GM13976 (cell line): ENCODE results near the gene NT5C3A.
"Not testable (repeated sequence)": the region's sequence is repeated elsewhere in the genome, so short reads cannot be mapped to it uniquely, and the experiment has no call there.

Source experiments
- DNase-seq: peaks from one replicate; pipeline ENCODE4 v3.0.0; 2012; ENCODE audit warnings: low spot score
- in situ Hi-C: fragments of 300-500 bp; cut with MboI; formaldehyde crosslinking; loops from one replicate; pipeline ENCODE4 v1.12.0; 2022; ENCODE audit warnings: low sequenced_read_pairs, mixed read lengths, inconsistent platforms; ENCODE audit not compliant: unreplicated experiment

The NT5C3A gene

DNA sequence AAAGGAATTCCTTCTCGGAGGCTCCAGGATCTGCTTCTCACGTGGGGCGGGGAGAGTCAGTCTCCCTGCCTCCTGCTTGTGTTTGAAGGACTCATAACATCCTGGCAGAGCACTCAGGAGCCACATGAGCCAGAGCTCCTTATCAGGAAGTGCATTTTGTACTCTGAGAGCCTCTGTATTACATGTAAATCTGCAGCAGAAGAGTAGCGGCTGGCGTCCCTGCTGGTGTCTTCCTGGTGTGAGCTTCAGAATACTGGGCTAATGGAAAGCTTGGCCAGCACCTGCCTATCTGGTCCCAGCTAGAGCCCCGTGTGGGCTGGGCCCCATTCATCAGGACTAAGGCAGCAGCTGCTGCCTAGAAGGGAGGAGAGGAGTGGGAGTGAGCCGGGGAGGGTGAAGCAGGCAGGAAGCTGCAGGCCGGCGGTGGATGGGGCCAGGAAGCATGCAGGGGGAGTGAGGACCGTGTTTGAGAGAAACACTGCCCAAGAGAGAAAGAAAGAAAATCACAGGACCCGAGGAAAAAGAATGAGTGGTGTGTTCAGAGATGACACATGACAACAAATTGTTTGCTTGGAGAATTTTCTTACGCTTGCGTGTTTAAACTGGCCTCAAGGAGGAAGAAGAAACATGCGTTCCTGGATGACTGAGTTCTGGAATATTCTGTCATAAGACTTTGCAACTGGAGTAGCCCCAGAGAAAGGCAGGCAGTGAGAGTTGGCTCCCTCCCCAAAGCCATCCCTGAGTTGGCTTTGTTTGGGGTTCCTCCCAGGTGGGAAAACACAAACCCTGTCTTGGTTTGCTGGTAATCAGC, 64.0 kb downstream of the NT5C3A start:
- DNase-seq, in situ Hi-C loops: not testable (repeated sequence)

DNA sequence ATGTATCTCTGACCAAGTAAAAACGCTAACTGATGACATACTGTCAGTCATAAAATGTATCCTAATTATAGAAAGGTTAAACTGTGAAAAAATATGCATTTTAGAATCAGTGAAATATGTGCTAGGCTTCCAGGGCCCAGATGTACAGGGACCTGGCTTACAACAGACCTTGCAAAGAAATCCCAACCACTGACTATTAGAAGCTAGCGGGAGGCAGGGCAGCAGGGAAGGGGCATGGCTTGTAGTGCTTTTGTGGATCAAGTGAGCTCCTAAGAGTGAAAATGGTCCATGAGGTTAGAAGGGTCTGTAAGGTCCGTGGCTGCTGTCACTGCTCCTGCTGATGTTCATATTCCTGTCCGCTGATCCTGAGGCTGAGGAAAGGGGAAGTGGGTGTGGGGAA, 64.6 kb downstream of the NT5C3A start:
- not testable (repeated sequence) for DNase-seq

GRCh38 chr7:32992750-32993149, 69.8 kb downstream of the NT5C3A start:
- DNase-seq, in situ Hi-C loops: not testable (repeated sequence)

More for the DNA sequence above, 64.6 kb downstream of the NT5C3A start:
- in situ Hi-C loops = not testable (repeated sequence)

DNA sequence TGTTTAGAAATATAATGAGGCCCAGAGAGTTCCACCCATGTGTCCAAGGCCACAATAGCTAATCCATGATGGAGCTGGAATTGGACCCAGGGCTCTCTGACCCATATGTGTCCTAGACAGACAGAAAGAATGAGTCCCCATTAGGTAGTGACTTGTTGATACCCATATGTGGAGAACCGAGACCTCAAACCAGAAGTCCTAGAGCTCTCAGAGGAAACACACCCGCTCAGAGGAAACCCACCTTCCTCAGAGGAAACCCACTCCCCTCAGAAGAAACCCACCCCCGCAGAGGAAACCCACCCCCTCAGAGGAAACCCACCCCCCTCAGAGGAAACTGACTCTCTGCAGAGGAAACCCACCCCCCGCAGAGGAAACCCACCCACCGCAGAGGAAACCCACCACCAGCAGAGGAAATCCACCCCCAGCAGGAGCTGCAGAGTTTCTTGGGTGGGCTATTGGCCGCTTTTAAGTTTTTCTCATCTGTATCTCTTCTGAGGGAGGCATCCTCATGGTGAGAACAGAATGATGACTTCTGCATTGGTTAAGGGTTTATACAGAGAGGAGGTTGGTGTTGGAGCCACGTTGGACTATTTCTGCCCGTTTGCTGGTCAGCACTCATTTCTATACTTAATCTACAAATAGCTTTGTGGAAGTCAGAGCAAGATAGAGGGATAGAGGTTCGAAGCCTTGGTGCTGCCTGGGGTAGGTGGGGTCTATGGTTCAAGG, 70.4 kb downstream of the NT5C3A start:
- DNase-seq, in situ Hi-C loops: not testable (repeated sequence)

- DNase-seq, in situ Hi-C loops: not testable (repeated sequence)
Measured at GRCh38 chr7:32991068-32991585, 71.4 kb downstream of the NT5C3A start.

DNA sequence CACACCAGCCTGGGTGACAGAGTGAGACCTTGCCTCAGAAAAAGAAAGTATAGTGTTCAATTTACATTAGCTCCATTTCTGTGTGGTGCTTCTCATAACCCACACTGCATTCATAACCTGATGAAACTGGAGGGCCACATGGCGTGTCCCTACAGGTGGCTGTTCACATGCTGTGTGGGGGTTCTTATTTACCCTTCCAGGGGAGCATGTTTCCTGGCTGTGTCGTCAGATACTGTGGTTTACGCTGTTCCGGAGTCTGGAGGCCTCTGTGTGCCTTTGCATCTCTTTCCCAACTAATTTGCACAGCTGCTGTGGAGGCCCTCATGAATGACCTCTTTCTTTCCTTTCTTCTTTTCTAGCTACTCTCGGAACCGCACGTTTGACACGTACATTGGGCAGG, 74.4 kb downstream of the NT5C3A start:
- DNase-seq, in situ Hi-C loops: not testable (repeated sequence)

- in situ Hi-C loops = not testable (repeated sequence)
Measured at GRCh38 chr7:32979902-32980301, 82.7 kb downstream of the NT5C3A start.

DNA sequence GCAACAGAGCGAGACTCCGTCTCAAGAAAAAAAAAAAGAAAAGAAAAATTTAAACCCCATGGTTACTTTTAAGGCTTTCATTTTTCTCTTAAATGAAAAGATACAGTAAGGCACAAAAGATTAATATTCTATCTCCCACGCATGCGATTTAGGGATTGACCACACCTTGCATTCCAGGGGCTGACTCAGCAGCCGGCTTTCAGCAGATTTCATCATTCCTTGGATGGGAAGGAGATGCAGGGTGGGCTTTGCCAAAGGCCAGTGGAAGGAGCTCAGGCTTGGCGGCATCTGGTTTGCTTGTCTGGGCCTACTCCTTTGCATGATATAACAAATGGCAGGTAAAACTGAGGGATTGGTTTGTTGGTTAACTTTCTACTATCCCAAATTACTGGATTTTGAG, 83.3 kb downstream of the NT5C3A start:
- DNase-seq, in situ Hi-C loops: not testable (repeated sequence)

More at GRCh38 chr7:32979902-32980301, 82.7 kb downstream of the NT5C3A start:
- not testable (repeated sequence) for DNase-seq

- DNase-seq = not testable (repeated sequence)
Measured at GRCh38 chr7:32977159-32977558, 85.4 kb downstream of the NT5C3A start.

DNA sequence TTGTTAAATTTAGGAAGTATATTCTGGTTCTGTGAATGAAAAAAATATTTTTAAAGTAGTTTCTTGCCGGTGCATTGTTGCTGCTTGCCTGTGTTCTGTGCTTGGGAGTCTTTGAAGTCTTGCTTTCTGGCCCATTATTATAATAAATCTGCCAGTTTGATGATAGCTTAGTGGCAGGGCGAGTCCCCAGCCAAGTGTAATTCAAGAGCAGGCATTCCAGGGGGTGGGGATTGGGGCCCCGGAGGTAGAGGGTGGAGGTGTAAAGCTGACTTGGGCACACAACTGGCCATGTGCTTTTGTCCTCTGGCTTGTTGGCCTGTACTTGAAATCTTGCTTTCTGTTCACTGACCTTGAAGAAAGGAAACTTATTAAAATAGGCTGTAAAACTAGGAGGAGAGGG, 90.6 kb downstream of the NT5C3A start:
- in situ Hi-C loops, DNase-seq: not testable (repeated sequence)

More at GRCh38 chr7:32977159-32977558, 85.4 kb downstream of the NT5C3A start:
- in situ Hi-C loops = not testable (repeated sequence)

- DNase-seq, in situ Hi-C loops: not testable (repeated sequence)
Measured at GRCh38 chr7:32967268-32967582, 95.4 kb downstream of the NT5C3A start.

DNA sequence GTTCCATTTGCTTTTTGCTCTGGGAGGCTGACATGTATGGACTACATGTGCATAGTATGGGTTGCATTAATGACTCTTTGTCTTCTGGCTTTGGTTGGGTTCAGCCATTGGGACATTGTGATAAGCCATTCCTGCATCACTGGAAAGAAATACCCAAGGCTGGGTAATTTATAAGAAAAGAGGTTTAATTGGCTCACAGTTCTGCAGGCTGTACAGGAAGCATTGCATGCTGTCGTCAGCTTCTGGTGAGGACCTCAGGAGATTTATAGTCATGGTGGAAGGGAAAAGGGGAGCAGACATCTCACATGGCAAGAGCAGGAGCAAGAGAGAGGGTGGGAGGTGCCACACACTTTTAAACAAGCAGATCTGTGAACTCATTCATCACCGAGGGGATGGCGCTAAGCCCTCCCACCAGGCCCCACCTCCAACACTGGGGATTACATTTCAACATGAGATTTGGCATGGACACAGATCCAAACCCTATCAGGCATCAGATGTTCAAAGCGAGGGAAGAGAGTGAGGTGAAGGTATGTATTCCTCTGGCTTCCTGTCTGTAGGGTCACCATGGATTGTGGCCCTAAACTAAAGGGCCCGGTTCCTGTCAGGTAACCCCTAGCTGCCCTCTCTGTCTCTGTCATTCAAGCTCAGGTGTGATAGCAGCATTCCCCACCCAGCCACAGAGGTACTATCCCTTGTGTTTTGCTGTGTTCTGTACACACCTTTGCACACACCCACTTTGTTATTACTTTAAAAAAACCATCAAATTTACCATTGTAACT, 95.9 kb downstream of the NT5C3A start:
- DNase-seq, in situ Hi-C loops: not testable (repeated sequence)

DNA sequence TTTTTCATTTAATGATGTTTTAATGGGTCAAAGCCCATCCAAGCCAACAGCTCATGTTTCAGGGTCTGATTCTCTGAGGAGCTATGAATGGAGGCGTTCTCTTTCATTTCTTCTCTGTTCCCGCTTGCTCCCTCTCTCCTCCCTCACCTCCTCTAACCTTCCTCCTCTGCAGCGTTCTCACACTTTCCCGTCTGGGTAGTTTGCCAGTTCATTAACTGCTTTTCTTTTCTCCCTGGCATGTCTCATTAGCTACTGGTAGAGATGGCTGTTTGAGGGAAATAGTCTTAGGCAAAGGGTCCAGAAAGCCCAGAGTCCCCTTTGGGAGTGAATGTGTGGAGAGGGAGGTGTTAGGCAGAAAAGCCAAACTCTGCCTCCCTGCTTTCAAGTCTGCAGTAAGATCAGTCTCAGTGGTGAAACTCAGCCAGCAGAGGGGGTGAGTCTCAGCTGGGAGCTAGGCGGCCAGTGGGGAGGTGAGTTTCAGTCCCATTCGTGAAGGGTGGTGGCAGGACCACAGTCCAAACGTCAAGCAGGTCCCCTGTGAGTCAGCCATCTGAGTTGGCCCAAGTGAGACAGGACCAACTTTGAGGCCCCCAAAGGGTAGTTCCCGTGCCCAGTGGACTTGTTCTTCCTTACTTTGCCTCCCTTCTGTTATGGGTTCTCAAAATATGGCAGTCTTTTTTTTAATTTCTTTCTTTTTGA, 98.0 kb downstream of the NT5C3A start:
- DNase-seq, in situ Hi-C loops: not testable (repeated sequence)
